Right atrium auricular region (tissue), 2 donors: ENCODE measurements around the gene KCNMA1. TPM values are rescaled to one million over a fixed set of nuclear protein-coding genes. Genes with fewer than 3 reads are reported as not detected.

Source experiments
- DNase-seq: peaks from one replicate; pipeline ENCODE4 v3.0.0-alpha.2; 2019; ENCODE audit warnings: low spot score
- H3K27ac ChIP-seq, 2 donors: fragments of 200-600 bp; sonication (generic); 1 replicate in 1 of 2; 2 replicates in 1 of 2; pipeline ENCODE4 v1.5.1; 2016 to 2019
- H3K27me3 ChIP-seq, 2 donors: fragments of 200-600 bp; sonication (generic); one replicate each; pipeline versions ENCODE4 v1.5.1 to v1.6.0; 2017 to 2019
- H3K36me3 ChIP-seq: fragments of 200-600 bp; sonication (generic); one replicate; pipeline ENCODE4 v1.5.1; 2016
- H3K4me1 ChIP-seq, 2 donors: fragments of 200-600 bp; sonication (generic); one replicate each; pipeline versions ENCODE4 v1.5.1 to v1.6.0; 2017 to 2019
- H3K4me3 ChIP-seq, 2 donors: fragments of 200-600 bp; sonication (generic); 1 replicate in 1 of 2; 2 replicates in 1 of 2; pipeline ENCODE4 v1.5.1; 2017 to 2019; ENCODE audit warnings: mild to moderate bottlenecking in 1 of 2, moderate library complexity in 1 of 2
- H3K9me3 ChIP-seq, 2 donors: fragments of 200-600 bp; sonication (generic); one replicate each; pipeline ENCODE4 v1.5.1; 2019
- CTCF ChIP-seq, 2 donors: fragments of 200-600 bp; sonication (generic); IDR thresholded peaks; one replicate each; pipeline ENCODE4 v1.5.1; 2019; ENCODE audit warnings: antibody characterized with exemption in 2 of 2
- total RNA-seq, 2 donors: library from RNA; depleted of rRNA; stranded (reverse); fragments of >200 nt; gene quantifications; one replicate each; pipeline ENCODE4 v1.1.0, GENCODE V29; 2016

The KCNMA1 gene
- total RNA-seq, 2 donors from 2014 or later: 2.3 to 3.5 TPM

- TF ChIP-seq CTCF (IDR thresholded peaks at IDR 0.05): no peak
- H3K36me3 ChIP-seq: no peaks in the 10 kb centered on the region
- H3K27ac ChIP-seq: no peak overlapping the region
- no peaks in the 10 kb centered on the region for H3K9me3 ChIP-seq
- H3K4me3 ChIP-seq: no peak overlapping the region
- no peaks in the 10 kb centered on the region for H3K4me1 ChIP-seq
- DNase-seq: no peak
- H3K27me3 ChIP-seq: no peaks in the 10 kb centered on the region
Observed at GRCh38 chr10:77613476-77614130, 24.0 kb downstream of the KCNMA1 start.

- H3K36me3 ChIP-seq: no peaks in the 10 kb centered on the region
- H3K4me3 ChIP-seq: no peak overlapping the region
- TF ChIP-seq CTCF (IDR thresholded peaks at IDR 0.05): no peak
- H3K27ac ChIP-seq: no peak overlapping the region
- no peaks in the 10 kb centered on the region for H3K4me1 ChIP-seq
- no peaks in the 10 kb centered on the region for H3K27me3 ChIP-seq
- no peaks in the 10 kb centered on the region for H3K9me3 ChIP-seq
- no peak for DNase-seq
Observed at GRCh38 chr10:77611670-77612069, 25.9 kb downstream of the KCNMA1 start.

GRCh38 chr10:77611221-77611620 lies 26.4 kb downstream of the KCNMA1 start:
- H3K36me3 ChIP-seq: no peaks in the 10 kb centered on the region
- H3K4me1 ChIP-seq: no peaks in the 10 kb centered on the region
- TF ChIP-seq CTCF (IDR thresholded peaks at IDR 0.05): no peak
- no peak for DNase-seq
- H3K27ac ChIP-seq: no peak overlapping the region
- H3K27me3 ChIP-seq: no peaks in the 10 kb centered on the region
- no peaks in the 10 kb centered on the region for H3K9me3 ChIP-seq
- H3K4me3 ChIP-seq: no peak overlapping the region

- no peak for DNase-seq
- no peaks in the 10 kb centered on the region for H3K9me3 ChIP-seq
- H3K27me3 ChIP-seq: no peaks in the 10 kb centered on the region
- H3K27ac ChIP-seq: no peak overlapping the region
- TF ChIP-seq CTCF (IDR thresholded peaks at IDR 0.05): no peak
- no peaks in the 10 kb centered on the region for H3K4me1 ChIP-seq
- H3K36me3 ChIP-seq: no peaks in the 10 kb centered on the region
- no peak overlapping the region for H3K4me3 ChIP-seq
Observed at GRCh38 chr10:77609781-77610272, 27.8 kb downstream of the KCNMA1 start.

- Histone ChIP-seq H3K4me3 (no peak overlapping the region), H3K36me3 (no peaks in the 10 kb centered on the region), H3K27ac (no peak overlapping the region), H3K4me1 (no peaks in the 10 kb centered on the region), H3K27me3 (no peaks in the 10 kb centered on the region), H3K9me3 (no peaks in the 10 kb centered on the region)
- no peak for DNase-seq
- no peak for TF ChIP-seq CTCF (IDR thresholded peaks at IDR 0.05)
Observed at GRCh38 chr10:77608281-77608680, 29.3 kb downstream of the KCNMA1 start.

GRCh38 chr10:77606751-77607150 lies 30.9 kb downstream of the KCNMA1 start:
- Histone ChIP-seq H3K36me3 (no peaks in the 10 kb centered on the region), H3K27ac (no peak overlapping the region), H3K9me3 (no peaks in the 10 kb centered on the region), H3K4me3 (no peak overlapping the region), H3K4me1 (no peaks in the 10 kb centered on the region), H3K27me3 (no peaks in the 10 kb centered on the region)
- no peak for TF ChIP-seq CTCF (IDR thresholded peaks at IDR 0.05)
- no peak for DNase-seq
